GM18868 (cell line): ENCODE data around the gene GBP3.
"Not testable (repeated sequence)": the region's sequence is repeated elsewhere in the genome, so short reads cannot be mapped to it uniquely, and the experiment has no call there.

Experiments
- ATAC-seq: cut with Tn5 transposase; IDR thresholded peaks from one replicate; pipeline ENCODE4 v1.9.1; 2021; ENCODE audit warnings: mild to moderate bottlenecking, moderate library complexity; ENCODE audit not compliant: unreplicated experiment

GBP3 gene, protein sequence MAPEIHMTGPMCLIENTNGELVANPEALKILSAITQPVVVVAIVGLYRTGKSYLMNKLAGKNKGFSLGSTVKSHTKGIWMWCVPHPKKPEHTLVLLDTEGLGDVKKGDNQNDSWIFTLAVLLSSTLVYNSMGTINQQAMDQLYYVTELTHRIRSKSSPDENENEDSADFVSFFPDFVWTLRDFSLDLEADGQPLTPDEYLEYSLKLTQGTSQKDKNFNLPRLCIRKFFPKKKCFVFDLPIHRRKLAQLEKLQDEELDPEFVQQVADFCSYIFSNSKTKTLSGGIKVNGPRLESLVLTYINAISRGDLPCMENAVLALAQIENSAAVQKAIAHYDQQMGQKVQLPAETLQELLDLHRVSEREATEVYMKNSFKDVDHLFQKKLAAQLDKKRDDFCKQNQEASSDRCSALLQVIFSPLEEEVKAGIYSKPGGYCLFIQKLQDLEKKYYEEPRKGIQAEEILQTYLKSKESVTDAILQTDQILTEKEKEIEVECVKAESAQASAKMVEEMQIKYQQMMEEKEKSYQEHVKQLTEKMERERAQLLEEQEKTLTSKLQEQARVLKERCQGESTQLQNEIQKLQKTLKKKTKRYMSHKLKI

DNA sequence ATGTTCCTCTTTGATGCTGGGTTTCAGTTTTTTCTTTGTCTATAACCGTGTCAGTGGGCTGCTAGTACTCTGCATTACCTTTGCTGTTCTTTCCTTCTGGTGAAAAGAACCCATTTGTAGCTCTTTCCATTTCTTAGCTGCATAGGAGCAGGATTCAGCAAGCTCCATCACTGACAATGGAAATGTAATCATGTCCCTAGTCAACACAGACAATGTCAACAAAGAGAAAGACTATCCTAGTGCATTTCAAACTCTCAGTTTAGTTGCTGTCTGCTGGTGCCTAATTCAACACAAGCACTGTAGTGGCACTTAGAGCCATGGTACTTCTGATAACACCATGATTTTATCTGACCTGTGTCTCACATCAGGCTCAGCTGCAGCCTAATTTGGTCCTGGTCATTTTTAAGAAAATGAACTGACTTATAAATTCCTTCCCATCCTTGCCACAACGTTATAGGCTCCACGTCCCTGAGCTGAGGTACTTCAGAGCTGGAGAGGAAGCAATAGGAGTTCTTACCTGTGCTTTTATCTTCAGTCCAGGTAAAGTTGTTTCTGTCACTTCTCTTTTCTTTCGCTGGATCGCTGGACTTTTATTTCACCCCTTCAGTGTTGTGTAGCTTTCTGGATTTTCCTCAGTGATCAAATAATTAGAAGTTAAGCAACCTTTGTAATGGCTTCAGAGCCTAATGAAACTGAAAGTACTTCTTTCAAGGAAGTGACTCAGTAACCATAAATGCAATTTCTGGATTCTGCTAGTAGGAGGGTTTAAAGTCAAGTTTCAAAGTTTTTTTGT, at the start of gene GBP3:
Gene GBP3, minus strand, starts transcription at position 700 of the 793 bp plus-strand sequence. CDS start 2,145 bp downstream, outside the sequence.
- peak; percentile 85 for ATAC-seq

DNA sequence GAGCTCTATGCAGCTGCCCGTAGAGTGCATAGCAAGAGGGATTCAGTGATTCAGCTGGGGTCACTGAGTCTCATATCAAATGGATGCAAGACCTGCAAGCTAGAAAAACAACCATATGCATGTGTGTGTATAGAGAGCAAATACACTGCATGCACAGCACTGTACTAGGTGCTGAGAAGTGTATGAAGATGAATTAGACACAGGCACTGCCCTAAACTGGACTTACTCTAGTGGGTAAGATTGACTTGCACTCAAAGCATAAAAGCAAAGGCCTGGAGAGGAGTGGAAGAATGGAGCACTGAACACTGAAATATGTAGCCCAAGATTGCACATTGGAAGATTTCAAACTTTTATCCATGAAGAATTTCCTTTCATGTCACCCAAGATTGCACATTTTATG, 47.8 kb upstream of the GBP3 start:
- no peak for ATAC-seq

DNA sequence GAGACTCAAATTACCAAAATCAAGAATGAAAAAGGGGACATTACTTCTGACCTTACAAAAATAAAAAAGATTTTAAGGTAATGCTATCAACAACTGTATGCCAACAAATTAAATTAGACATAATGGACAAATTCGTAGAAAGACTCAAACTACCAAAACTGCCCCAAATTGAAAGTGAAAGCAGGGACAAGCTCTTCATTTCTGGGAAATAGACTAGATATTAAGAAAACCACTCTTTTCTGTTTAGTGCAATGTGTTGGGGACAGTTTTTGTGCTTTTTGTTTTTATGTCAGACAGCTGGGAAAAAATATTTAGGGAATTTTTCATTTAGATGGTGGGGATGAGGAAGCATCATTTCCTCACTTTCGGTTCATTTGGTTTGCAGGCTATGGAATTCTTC, 47.3 kb upstream of the GBP3 start:
- no peak for ATAC-seq

DNA sequence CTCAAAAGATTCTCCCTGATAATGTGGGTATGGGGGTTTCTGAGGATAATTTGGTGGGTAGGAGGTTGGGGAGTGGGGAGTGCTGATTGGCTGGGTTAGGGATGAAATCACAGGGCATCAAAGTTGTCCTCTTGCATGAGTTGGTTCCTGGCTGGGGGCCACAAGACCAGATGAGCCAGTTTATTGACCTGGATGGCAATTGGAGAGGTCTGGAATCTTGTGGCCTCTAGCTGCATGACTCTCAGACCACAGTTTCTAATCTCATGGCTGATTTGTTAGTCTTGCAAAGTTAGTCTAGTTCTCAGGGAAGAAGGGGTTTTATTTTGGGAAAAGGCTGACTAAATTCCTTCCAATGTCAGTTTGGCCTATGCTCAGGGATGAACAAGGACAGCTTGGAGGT, 45.6 kb upstream of the GBP3 start:
- ATAC-seq: no peak

DNA sequence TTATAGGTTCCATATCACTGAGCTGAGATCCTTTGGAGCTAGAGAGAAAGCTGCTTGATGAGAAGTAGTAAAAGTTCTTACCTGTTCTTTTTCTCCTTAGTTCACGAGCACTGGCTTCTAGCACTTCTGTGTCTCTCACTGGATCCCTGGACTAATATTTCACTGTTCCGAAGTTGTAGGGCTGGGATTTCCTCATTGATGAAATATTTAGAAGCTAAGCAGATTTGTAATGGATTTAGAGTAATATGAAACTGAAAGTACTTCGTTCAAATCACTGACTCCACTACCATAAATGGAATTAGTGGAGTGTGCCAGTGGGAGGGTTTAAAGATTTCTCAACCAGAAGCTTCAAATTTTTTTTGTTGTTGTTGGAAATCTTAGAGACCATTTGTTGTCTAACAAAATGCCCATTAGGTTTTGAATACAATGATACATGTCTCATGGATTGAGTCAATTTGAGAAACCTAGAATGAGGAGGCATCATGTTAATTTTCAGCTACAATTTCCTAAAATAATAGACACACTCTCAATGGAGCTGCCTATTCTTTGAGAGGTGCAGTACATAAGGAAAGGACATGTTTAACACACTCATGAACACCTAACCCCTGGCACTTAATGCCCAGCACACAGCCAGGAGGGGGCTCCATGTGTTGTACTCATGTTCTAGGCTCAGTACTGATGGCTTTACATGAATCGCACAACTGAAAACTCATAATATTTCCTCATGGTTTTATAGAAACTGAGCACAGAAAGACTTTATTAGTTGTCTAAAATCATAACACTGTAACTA, 42.6 kb upstream of the GBP3 start, which contains the start of gene GBP1:
Gene GBP1, minus strand, starts transcription at position 130 of the 790 bp plus-strand sequence. CDS start 1,974 bp downstream, outside the sequence.
- ATAC-seq: peak; percentile 80

DNA sequence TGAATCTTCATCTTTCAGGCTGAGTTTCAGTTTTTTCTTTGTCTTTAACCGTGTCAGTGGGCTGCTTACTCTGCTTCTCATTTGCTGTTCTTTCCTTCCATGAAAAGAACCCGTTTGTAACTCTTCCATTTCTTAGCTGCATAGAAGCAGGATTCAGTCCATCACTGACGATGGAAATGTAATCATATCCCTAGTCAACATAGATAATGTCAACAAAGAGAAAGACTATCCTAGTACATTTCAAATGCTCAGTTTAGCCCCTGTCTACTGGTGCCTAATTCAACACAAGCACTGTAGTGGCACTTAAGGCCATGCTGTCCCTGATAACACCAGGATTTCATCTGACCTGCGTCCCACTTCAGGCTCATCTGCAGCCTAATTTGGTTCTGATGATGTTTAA, 42.0 kb upstream of the GBP3 start:
- peak; percentile 41 for ATAC-seq

DNA sequence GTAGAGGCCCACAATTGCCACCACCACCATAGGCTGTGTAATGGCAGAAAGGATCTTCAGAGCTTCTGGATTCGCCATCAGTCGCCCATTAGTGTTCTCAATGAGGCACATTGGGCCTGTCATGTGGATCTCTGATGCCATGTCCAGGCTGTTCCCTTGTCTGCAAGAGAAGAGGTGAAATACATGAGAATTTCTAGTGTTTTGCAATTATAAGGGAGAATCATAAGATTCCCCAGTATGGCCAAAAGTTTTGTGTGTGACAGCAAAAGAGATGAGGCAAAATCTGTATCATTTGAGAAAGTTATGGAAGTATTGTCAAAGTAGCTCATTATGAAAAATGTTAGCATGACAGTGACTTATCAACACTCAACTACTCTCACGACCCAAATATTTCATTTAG, 40.4 kb upstream of the GBP3 start:
- ATAC-seq: no peak

DNA sequence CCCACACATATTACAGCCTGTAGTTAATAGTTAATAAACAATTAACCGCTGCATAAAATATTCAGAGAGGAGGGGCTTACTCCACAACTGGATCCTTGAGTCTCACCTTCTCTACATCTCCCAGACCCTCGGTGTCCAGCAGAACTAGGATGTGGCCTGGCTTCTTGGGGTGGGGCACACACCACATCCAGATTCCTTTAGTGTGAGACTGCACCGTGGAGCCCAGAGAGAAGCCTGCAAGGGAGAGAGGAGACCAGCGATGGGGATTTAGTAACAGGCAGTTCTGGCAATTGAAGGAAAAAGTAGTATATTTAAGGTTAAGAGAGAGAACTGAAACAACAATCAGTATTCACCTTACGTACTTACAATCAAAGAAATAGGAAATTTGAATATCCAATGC, 37.4 kb upstream of the GBP3 start:
- no peak for ATAC-seq

DNA sequence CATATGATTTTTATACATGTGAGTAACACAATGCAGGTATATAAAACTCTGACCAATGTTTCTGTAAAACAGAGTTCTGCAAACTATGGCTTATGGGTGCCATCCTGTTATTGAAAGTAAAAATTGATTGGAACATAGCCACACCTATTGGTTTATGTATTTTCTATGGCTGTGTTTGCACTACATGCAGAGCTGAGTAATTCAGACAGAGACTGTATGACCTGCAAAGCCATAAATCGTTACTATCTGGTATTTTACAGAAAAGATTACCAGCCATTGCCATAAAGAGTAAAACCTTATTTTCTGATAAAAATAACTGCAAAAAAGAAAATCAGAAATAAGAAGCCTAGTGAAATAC, 29.3 kb upstream of the GBP3 start:
- no peak for ATAC-seq

DNA sequence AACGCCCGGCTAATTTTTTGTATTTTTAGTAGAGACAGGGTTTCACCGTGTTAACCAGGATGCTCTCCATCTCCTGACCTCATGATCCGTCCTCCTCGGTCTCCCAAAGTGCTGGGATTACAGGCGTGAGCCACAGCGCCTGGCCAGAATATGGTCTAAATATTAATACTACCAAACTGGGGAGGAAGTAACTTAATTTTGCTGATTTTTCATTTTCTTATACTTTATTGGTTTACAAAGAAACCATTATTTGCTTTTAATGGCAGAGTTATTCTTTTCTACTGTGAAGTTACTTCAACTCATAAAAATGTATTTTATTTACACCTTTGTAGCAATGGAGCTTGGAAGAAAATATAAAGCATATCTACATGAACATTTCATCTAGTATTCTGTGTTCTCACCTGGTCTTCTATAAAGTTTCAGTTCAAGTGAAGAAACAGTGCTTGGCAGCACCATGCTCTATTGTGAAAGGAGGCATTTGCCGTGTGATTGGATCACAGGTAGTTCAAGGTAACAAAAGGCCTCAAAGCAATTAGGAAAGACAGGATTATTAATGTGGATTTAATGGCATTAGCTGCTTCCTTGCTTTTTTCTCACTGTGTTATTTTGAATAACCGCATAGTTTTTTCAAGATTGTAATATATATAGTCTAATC, 28.8 kb upstream of the GBP3 start:
- no peak for ATAC-seq

DNA sequence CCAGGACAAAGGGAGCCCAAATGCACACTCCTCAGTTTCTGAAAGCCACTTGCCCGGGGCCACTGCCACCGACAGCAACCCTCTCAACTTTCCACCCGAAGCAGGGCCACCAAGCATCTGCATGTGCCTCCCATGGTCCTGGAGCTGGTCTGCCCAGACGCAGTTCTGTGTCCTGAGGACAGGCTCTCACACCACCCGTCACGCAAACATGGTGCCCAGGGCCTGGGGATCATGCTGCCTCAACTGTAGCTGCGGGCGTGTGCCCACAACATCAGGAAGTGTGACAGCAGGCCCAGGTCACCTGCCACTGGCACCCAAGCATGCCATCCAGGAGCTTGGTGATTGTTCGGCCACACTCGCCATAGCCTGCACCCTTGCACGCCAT, 28.0 kb upstream of the GBP3 start:
- ATAC-seq: no peak

DNA sequence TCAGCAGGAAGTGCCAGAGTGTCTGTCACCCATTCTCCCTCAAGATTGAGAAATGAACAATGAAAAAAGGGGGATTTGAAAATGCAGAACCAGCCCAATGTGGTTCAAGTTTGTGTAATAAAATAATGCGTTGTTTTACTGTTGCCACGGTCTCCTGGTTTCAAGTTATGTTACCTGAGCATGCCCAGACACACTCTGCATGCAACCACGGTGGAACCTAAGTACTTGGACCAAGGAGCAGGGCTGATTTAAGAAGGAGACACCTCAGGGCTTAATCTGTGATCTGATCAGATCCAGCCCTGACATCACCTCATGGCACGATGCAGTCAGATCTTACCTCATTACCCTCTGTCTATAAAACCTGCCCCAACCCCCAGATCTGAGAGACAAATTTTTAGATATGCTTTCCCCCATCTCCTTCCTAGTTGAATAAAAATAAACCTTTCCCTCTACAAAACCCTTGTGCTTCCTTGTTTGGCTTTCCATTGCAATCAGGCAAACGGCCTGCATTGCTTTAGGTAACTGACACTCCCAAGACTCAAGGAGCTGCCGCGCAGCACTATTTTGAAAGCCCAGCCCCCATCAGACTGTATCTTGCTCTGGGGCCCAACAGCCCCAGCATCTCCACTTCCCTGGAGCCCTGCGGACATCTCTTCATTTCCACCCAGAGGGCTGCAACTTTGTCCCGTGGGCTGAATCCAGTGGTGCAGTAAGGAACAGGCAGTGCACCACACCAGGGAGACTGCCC, 27.4 kb upstream of the GBP3 start:
- ATAC-seq: not testable (repeated sequence)

DNA sequence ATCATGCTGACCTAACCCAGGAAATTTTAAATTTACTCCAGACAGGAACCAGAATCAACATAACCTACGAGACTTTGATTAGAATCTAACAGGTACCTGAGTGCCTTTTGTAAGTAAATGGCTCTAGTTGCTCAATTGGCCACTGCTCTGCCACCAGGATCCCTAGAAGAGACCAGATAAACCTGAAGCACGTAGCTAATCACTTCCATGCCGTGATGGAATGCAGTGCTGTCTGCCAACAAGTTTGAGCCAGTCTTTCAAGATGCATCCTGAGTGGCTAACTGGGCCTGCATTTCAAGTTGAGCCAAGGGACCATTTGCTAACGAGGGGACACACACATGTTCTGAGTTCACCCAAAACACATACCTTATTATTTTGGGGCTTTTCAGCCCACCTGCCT, 26.5 kb upstream of the GBP3 start:
- ATAC-seq: not testable (repeated sequence)

DNA sequence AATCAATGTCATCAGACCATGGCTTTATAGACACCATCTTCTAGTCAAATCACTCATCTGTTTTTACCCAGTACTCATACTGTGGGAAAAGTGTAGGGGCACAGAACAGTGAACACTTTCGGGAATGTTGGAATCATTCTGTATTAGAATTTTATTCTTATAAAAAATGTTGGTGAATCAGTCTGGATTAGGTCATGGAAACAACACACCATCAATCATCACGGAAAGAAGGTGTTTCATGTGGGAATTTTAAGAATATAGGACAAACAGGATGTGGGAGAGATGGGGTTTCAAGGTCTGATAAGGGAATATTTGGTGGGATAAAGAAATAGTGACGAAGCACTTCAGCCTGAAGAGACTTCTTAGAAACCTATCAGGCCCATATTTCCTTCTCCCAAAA, 25.1 kb upstream of the GBP3 start:
- ATAC-seq: no peak

DNA sequence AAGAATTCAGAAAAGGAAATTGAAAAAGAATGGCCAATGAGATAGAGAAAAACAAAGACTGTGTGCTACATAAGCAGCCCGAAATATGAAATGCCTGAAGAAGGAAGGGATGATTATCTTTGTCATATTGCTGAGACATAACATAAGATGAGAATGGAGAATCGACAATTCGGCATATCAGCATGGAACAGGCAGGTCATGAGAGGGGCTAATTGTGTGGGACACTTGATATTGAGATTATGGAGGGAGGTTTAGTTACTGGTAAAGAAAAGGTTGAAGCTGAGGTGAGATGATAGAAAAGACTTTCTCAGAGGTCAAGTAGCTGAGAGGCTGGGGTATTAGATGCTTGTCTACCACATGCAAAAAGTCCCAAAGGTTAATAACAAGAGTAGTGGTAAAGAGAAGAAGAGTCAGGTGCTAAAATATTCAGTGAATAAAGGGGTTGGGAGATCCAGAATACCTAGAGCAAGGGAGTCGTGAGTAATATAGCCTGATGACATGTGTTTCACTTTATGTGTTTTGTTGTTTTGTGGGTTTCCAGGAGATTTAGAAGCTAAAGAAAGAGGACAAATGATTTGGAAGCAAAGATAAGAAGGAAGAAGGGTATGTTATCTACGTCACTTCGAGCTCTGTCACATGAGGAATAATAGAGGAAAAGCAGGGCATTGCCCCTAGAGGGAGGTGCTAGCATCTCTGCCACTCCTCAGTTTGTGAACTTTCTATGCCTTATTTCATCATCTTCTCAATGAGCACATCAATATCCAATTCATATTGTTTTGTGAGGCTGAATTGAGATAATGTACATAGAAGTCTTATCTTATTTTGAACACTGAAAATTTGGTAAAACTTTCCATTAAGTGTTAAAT, 23.9 kb upstream of the GBP3 start:
- peak; percentile 76 for ATAC-seq

DNA sequence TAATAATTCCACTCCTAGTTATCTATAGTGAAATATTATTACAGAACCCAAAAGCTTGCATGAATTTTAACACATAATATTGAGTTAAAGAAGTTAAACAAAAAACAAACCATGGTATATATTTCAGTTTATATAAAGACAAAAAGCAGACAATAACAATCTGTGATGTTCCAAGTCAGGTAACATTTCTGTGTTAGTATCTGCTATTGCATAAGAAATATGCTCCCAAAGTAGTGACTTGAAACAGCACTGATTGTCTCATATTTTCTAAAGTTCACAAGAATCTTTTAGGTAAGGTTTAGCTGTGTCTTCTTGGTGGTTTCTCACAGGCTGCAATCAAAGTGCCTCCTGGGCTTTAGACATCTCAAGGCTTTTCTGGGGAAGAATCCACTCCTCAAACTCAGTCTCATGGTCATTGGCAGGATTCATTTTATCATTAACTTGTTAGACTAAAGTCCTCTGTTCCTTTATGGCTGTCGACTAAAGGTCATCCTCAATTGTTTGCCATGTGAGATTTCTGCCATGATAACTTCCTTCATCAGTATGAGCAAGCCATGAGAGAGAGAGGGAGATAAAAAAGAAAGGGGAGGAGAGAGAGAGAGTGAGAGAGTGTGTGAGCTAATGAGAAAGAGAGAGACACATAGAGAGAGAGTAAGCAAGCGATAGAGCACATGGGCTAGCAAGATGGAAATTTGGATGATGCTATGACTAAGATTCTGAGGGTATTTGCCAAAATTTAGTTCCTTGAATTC, 22.5 kb upstream of the GBP3 start:
- ATAC-seq: no peak

DNA sequence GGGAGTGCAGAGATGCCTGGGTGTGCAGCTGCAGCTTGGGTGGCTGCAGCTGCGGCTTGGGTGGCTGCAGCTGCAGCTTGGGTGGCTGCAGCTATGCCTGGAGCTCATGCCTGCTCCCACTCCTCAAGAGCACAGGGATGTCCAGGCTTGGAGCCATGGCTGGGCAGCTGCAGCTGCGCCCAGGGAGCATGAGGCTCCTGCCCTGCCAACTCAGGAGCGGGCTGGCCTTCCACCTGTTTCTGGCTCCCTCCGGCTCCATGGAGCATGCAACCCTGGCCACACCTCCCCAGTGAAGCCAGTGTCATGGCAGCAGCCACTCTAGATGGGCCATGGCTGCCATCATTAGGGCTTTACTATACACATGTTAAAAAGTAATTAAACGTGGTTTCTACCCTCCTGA, 21.3 kb upstream of the GBP3 start:
- no peak for ATAC-seq

DNA sequence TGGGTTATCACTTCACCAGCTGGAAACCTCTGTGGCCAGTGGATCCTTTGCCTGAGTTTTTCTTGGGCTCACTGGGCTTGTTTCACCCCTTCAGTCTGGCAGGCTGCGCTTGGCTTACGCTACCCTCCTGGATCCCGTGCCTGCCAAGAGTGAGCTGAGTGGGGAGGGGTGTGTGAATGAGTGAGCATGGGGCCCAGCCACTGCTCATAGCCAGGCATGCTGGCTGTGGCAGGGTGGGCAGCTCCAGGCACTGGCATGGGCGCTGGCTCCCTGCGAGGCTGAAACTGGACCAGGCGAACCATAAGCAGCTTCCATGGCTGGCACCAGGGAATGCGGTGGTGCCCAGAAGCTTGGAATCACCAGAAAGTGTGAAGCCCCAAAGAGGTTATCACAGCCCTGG, 19.8 kb upstream of the GBP3 start:
- ATAC-seq: no peak
